NCI-H1092 treated with DMSO at 0.1 percent for 48 hours (cell line): ENCODE data around the gene PDXK.
A peak's percentile ranks its signal among the peaks of the same experiment; 100 is the strongest.

Source experiments
- DNase-seq: peaks from one replicate; lab custom pipeline; 2025; lab: John Stamatoyannopoulos, UW

The PDXK gene

GRCh38 chr21:43723648-43724047, 4.7 kb downstream of the PDXK start:
- DNase-seq: no peak

- no peak for DNase-seq
Measured at GRCh38 chr21:43726686-43727518, 8.0 kb downstream of the PDXK start.

GRCh38 chr21:43727519-43728153, 8.7 kb downstream of the PDXK start:
- no peak for DNase-seq

DNA sequence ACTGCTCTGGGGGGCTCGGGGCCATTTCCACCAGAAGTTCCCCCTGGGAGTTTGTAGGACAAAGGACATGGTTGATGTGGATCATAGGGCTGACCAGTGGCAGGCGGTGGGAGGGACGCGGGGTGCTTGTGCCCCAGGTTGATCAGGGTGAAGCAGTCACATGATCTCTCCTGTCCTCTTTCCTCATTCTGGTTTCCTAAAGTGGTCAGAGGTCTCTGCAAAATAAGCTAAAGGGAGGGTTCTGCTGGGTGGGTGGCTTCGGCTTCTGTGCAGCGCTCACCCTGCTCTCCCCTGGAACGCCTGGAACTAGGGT, 9.2 kb downstream of the PDXK start:
- DNase-seq: peak; percentile 58

DNA sequence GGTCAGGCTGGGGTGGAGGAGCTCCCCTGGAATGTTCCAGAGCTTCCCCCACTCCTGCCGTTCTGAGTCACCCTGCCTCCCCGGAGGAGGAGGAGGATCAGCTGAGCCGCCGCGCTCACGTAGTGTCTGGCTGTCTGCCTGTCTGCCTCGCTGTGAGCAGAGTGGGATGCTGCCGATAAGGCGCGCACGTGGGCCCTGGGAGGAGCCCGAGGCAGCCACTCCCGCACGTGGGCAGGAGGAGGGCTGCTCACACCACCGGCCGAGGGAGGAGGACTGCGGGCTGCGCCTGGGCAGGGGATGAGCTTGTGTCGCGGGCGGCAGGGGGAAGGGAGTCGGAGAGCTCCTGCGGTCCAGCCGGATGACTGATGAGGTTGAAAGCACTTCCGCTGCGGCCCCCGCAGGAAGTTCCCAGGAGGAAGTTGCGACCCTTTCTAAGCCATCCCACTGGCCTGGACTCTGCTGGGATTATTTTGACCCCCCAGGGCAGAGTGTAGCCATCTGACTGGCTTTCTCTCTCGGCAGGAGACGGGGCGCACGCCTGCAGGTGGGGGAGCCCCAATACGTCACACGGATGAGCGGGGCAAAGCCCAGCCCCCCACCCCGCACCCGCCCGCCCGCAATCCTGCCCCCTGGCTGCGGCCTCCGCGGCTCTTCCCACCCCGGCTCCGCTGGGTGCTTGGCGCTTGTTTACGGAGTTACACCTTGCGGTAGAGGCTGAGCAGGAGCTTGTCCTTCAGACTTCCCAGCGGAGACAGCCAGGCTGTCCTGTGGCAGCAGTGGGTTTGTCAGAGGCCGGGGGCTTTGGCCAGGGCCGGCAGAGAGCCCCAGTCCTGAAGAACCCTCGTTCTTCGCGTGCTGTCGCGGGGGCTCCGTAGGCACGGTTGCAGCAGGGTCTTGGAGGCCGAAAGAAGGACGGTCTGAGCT, 9.8 kb downstream of the PDXK start:
- peak; percentile 85 for DNase-seq

GRCh38 chr21:43731476-43731875, 12.5 kb downstream of the PDXK start:
- no peak for DNase-seq

DNA sequence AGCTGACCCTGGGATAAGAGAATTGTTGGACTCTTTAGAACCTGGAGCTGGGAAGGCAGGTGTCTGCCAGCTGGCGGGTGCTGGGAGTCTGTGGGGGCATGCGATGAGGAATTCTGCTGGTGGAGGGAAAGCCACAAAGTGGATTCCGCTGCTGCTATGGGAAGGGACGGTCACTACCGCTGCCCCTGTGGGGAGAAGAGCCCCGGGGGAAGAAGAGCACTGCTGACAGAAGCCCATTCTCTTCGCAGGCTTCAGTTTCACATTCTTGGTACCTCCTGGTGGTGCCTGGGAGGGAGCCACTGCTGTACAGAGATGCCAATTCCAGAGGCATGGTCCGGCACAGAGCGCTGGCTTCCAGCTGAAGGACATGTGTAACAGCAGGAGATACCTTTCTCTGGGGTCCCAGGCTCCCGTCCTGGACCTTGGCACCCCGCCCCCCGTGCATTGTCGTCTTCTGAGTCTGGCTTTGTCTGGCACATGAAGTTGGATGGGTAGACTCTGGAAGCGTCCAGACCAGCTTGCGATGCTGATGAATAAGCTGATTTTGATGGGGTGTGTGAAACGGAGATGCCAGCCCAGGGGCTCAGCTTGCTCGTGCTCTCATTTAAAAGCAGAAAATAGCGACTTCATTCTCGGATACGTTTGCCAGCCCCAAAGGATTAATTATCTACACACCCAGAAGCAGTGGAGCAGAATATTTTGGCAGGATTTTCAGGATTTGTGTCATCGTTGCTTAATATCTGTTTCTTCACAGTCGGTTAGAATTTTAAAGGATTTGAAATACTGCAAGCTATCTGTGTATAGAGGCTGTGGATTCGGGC, 13.2 kb downstream of the PDXK start:
- DNase-seq: no peak

GRCh38 chr21:43733060-43733459, 14.1 kb downstream of the PDXK start:
- no peak for DNase-seq

GRCh38 chr21:43733529-43734071, 14.7 kb downstream of the PDXK start:
- no peak for DNase-seq

DNA sequence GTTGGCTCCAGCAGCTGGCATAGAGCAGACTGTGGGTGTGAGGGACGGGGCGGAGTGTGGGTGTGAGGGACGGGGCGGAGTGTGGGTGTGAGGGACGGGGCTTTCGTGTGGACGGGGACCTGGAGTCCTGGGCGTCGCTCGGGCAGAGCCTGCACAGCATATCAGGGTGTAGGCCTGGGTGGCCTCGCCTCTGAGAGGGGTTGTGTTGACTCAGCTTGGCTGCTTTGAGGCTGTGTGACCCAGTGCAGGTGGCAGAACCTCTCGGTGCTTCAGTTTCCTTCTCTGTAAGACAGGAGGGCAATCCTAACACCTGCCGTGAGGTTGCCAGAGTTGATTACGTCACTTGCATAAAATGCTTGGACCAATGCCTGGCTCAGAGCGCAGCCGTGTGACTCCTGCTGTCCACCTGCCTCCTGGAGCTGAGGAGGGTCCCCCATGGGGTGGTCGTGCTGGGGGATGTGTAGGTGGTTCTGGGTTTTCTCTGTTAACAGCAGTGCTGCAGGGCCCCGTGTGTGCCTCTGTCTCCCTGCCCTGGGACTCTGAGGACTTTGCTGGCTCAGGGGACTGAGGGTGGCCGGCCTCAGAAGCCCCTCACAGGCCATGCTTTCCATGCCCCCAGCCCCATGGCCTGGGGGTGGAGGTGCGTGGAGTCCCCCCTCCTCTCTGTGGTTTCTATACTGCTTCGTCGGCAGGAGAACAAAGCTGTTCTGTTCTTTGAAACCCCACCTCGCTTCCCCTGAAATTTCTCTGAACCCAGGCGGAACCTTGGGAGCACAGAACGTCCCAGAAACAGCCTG, 15.4 kb downstream of the PDXK start:
- DNase-seq: no peak

- DNase-seq: no peak
Measured at GRCh38 chr21:43734928-43735229, 15.9 kb downstream of the PDXK start.

GRCh38 chr21:43735236-43736091, 16.5 kb downstream of the PDXK start:
- DNase-seq: no peak

DNA sequence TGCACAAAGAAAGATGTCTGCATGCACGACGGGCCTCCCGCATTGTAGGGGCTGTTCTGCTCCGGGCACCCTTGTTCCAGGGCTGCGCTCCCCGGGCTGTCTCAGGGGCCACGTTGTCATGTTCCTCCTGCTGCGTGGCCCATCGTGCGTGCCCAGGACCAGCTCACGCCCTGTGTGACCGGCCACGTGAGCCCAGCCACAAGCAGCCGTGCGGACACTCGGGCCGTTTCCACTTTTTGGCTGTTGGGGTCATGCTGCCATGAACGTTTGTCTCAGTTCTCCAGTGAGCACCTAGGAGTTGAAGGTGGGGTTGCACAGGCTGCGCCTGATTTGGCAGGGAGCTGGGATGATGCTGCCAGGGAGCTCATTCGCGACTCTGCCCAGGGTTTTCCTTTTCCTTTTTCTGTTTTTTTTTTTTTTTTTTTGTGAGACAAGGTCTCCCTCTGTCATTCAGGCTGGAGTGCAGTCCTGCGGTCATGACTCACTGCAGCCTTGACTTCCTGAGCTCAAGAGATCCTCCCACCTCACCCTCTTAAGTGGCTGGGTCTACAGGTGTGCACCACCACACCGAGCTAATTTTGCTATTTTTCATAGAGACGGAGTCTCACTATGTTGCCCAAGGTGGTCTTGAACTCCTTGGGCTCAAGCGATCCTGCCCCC, 17.4 kb downstream of the PDXK start:
- DNase-seq: no peak

- no peak for DNase-seq
Measured at GRCh38 chr21:43737158-43737950, 18.4 kb downstream of the PDXK start.

DNA sequence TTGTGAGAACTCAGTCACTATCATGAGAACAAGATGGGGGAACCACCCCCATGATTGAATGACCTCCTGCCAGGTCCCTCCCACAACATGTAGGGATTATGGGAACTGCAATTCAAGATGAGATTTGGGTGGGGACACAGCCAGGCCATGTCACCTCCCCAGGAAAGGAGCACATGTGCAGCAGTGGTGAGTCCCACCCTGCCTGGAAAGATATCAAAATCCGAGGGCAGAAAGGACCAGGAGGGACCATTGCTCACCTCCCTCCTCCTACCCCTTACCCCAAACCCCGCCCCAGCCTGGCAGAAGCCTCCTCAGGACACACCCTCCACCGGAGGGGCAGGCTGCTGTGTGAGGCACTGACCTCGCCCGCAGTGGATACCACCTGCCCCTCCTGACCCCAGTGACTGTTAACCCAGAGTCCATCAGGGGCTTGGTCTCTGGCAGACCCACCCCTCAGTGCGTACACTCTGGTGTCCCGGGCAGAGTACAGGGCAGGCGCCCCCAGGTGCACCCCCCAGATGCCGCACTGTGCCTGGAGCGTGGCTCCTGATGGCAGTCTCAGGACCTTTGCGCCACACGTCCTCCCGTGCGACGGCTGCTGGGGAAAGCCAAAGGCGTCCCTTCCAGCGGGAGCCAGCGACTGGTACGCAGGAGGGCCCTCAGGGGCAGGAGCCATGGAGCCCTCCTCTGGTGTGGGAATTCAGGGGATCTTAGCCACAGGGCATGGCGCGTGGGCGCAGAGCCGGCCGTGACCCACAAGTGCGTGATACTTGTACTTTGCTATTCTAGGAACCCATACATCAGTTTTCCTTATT, 20.9 kb downstream of the PDXK start:
- DNase-seq: no peak

GRCh38 chr21:43740497-43741156, 21.7 kb downstream of the PDXK start:
- DNase-seq: peak; percentile 73

- DNase-seq: no peak
Measured at GRCh38 chr21:43741423-43742096, 22.6 kb downstream of the PDXK start.
